ENCODE measurements around the gene CFAP221.

DNA sequence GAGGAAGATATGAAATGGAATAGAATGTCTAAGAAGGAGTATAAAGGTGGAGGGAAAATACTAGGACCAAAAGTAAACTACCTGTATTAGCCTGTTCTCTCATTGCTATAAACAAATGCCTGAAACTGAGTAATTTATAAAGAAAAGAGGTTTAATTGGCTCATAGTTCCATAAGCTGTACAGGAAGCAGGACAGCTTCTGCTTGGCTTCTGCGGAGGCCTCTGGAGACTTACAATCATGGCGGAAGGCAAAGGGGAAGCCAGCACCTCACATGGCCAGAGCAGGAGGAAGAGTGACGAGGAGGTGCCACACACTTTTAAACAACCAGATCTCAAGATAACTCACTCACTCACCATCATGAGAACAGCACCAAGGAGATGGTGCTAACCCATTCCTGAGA, 101.9 kb downstream of the CFAP221 start:
- TF ChIP-seq, protein P1, sequence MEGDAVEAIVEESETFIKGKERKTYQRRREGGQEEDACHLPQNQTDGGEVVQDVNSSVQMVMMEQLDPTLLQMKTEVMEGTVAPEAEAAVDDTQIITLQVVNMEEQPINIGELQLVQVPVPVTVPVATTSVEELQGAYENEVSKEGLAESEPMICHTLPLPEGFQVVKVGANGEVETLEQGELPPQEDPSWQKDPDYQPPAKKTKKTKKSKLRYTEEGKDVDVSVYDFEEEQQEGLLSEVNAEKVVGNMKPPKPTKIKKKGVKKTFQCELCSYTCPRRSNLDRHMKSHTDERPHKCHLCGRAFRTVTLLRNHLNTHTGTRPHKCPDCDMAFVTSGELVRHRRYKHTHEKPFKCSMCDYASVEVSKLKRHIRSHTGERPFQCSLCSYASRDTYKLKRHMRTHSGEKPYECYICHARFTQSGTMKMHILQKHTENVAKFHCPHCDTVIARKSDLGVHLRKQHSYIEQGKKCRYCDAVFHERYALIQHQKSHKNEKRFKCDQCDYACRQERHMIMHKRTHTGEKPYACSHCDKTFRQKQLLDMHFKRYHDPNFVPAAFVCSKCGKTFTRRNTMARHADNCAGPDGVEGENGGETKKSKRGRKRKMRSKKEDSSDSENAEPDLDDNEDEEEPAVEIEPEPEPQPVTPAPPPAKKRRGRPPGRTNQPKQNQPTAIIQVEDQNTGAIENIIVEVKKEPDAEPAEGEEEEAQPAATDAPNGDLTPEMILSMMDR (IDR thresholded peaks at IDR 0.05) = no peak
- TF ChIP-seq POLR2A (IDR thresholded peaks at IDR 0.05) = no peak
